Transverse colon (tissue), 4 donors: Measurements from ENCODE around the gene HOXD10. TPM values are rescaled to one million over a fixed set of nuclear protein-coding genes. Genes with fewer than 3 reads are reported as not detected.

Experiments
- DNase-seq: peaks from one replicate; pipeline ENCODE4 v3.0.0-alpha.2; 2019
- H3K27ac ChIP-seq, 4 donors: fragments of 200-600 bp; sonication (generic); 2 replicates each; pipeline ENCODE4 v1.5.1; 2016 to 2018; ENCODE audit warnings: inconsistent platforms in 4 of 4
- H3K27me3 ChIP-seq: fragments of 200-600 bp; sonication (generic); 2 replicates; pipeline ENCODE4 v1.5.1; 2017; ENCODE audit warnings: inconsistent platforms
- H3K36me3 ChIP-seq, 4 donors: fragments of 200-600 bp; sonication (generic); 2 replicates each; pipeline ENCODE4 v1.5.1; 2017 to 2019; ENCODE audit warnings: inconsistent platforms in 4 of 4
- H3K4me1 ChIP-seq, 4 donors: fragments of 200-600 bp; sonication (generic); 2 replicates each; pipeline ENCODE4 v1.5.1; 2017 to 2020; ENCODE audit warnings: inconsistent platforms in 4 of 4
- H3K4me3 ChIP-seq, 4 donors: fragments of 200-600 bp; sonication (generic); 1 replicate in 1 of 4; 2 replicates in 3 of 4; pipeline versions ENCODE4 v1.5.1 to v1.6.1; 2017 to 2019; ENCODE audit warnings: inconsistent platforms in 4 of 4
- H3K9me3 ChIP-seq, 2 donors: fragments of 200-600 bp; sonication (generic); 2 replicates each; pipeline ENCODE4 v1.5.1; 2017 to 2019; ENCODE audit warnings: inconsistent platforms in 2 of 2
- CTCF ChIP-seq, 5 experiments: fragments of 200-600 bp in 3 of 5; fragments of 450-650 bp in 2 of 5; sonication (generic) in 3 of 5; IDR thresholded peaks; 1 replicate in 2 of 5; 2 replicates in 3 of 5; pipeline ENCODE4 v1.5.1; 2016 to 2017; ENCODE audit warnings: antibody characterized with exemption in 5 of 5, inconsistent platforms in 3 of 5, mild to moderate bottlenecking in 2 of 5, moderate library complexity in 1 of 5
- EP300 ChIP-seq: sonication (generic); formaldehyde crosslinking; IDR thresholded peaks from one replicate; pipeline ENCODE4 v1.6.1; 2017; ENCODE audit warnings: antibody characterized with exemption, low read depth
- POLR2A ChIP-seq: fragments of 450-650 bp; IDR thresholded peaks from one replicate; pipeline ENCODE4 v1.6.1; 2016; ENCODE audit warnings: antibody characterized with exemption, mild to moderate bottlenecking, moderate library complexity
- POLR2AphosphoS5 ChIP-seq, 3 donors: sonication (generic); formaldehyde crosslinking; IDR thresholded peaks; one replicate each; pipeline ENCODE4 v1.6.1; 2016; ENCODE audit warnings: antibody characterized with exemption in 3 of 3
- WGBS, 2 donors: methylation state at CpG; one replicate each; pipeline ENCODE4 v1.1.5; 2018; ENCODE audit warnings: low coverage in 1 of 2; 5-methylcytosine and 5-hydroxymethylcytosine counted together
- in situ Hi-C, 4 donors: fragments of 200-750 bp; cut with MboI; loops; one replicate each; pipeline versions ENCODE4 v1.15.0 to v1.15.1; 2017; ENCODE audit warnings: low sequenced_read_pairs in 3 of 4, low pct_ligation_motif_present in 1 of 4, low pct_unique_long_range_greater_than_20kb in 1 of 4
- intact Hi-C: fragments of 100-400 bp; cut with DNase I; formaldehyde crosslinking; loops from one replicate; pipeline ENCODE4 v1.15.1; 2023; ENCODE audit warnings: low total_unique reads
- total RNA-seq, 4 donors: library from RNA; depleted of rRNA; stranded (reverse); fragments of >200 nt; gene quantifications; one replicate each; pipeline ENCODE4 v1.1.0, GENCODE V29; 2016

HOXD10 gene
- total RNA-seq, 4 donors from 2014 or later = 1.1 to 25.1 (median 7.6) TPM

DNA sequence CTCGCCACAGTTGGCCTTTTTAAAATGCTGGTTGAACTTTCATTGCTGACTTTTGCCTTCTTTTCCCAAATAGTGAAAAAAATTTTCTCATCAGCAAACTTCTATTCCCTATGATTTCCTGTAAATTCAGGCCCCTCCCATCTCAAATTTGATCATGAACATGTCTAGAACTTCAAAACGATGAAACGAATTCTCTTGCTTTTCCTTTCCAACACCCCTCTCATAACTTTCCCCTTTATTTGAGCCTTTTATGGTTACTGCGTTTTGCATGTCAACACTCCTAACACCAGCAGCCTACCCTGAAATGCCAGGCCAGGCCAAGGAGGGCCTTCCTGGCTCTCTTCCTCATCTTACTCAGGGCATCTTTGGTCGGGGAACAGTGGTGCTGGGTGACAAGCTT lies 25.7 kb upstream of the HOXD10 start:
- DNase-seq = no peak
- no peak overlapping the region for H3K4me3 ChIP-seq
- no peaks in the 10 kb centered on the region for H3K9me3 ChIP-seq
- in situ Hi-C loops = loop anchor here in 3 of 4 donors (10.0 to 25.0 kb wide), 4 partner anchors 404 to 729 kb away; no protein-coding TSS in a partner anchor
- intact Hi-C loops = no loop called here
- peaks cover 8 to 33% (median 20%) of the 10 kb centered on the region in 4 donors for H3K4me1 ChIP-seq
- peaks cover 100% of the 10 kb centered on the region for H3K27me3 ChIP-seq
- TF ChIP-seq POLR2A (no peak), CTCF (IDR thresholded peaks at IDR 0.05) (no peak), EP300 (no peak), POLR2AphosphoS5 (IDR thresholded peaks at IDR 0.05) (no peak)
- H3K27ac ChIP-seq = no peak overlapping the region
- no peaks in the 10 kb centered on the region for H3K36me3 ChIP-seq
- WGBS, 2 donors = 35 to 38% methylated on average over 4 to 5 of the region's 5 CpGs

DNA sequence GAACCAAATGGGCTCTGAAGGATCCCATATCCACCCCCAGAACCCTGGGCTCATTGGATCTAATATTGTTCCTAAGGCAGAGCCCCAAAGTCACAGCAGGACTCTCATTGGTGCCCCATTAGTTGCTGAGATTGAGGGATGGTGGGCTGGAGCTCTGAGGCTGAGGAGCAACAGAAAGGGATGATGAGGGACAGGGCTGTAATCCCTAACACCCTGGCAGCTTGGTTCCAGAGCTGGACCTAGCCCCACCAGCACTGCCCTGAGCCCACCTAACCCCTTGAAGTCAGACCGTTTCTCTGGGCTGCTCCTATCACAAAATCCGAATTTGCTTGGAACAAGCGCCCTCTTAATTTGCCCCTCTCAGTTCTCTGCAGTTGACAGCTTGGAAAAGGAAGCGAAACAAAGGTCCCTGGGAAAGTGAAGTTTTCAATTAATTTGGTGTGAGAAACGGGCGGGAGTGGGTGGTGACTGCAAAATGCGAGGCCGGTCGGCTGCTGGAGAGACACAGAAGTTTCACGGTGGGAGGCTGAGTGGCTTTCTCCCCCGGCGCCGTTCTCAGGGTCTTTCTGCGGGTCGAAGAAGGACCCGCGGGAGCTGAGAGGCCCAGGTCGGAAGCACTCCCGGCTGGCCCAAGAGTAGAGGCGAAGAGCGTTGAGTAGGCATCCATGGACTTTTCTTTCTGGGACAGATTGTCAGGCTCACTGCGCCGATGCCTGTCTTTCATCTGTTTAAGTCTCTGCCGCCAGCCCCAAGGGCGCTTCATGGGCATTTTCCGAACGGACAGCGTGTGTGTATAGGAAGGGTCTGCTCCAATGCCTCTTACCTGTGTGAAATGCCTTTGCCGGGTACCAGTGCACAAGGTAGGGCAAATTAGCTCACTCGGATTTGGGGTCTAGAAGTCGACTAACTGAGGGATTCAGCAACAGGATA lies 25.0 kb upstream of the HOXD10 start:
- TF ChIP-seq POLR2AphosphoS5 (IDR thresholded peaks at IDR 0.05) (no peak), POLR2A (no peak), CTCF (IDR thresholded peaks at IDR 0.05) (no peak), EP300 (no peak)
- no peaks in the 10 kb centered on the region for H3K9me3 ChIP-seq
- WGBS, 2 donors = 16 to 80% methylated on average over 1 to 31 of the region's 31 CpGs
- peaks cover 8 to 31% (median 19%) of the 10 kb centered on the region in 4 donors for H3K4me1 ChIP-seq
- H3K4me3 ChIP-seq = no peak overlapping the region
- in situ Hi-C loops (loop anchor here in 3 of 4 donors (10.0 to 25.0 kb wide), 4 partner anchors 404 to 729 kb away; no protein-coding TSS in a partner anchor), intact Hi-C loops (no loop called here)
- no peaks in the 10 kb centered on the region for H3K36me3 ChIP-seq
- DNase-seq = no peak
- peaks cover 100% of the 10 kb centered on the region for H3K27me3 ChIP-seq
- H3K27ac ChIP-seq = no peak overlapping the region

- no peaks in the 10 kb centered on the region for H3K9me3 ChIP-seq
- WGBS, 2 donors = 13% methylated on average over 72 of the region's 95 CpGs; no CpG with 5 or more reads in 1 of the 2 donors
- TF ChIP-seq POLR2A (no peak), POLR2AphosphoS5 (IDR thresholded peaks at IDR 0.05) (no peak), EP300 (no peak)
- no peaks in the 10 kb centered on the region for H3K36me3 ChIP-seq
- peaks cover 100% of the 10 kb centered on the region for H3K27me3 ChIP-seq
- no peak within 1 kb of the TSS for H3K27ac ChIP-seq
- in situ Hi-C loops (loop anchor here in 3 of 4 donors (10.0 to 25.0 kb wide), 4 partner anchors 405 to 730 kb away; no protein-coding TSS in a partner anchor), intact Hi-C loops (no loop called here)
- H3K4me3 ChIP-seq = peak within 1 kb of the TSS in 3 of 4 donors; percentile 9 to 52 (median 38)
- DNase-seq = no peak
- peaks cover 8 to 40% (median 28%) of the 10 kb centered on the region in 4 donors for H3K4me1 ChIP-seq
These were observed 24.1 kb upstream of the HOXD10 start, which contains the start of gene HOXD13 for GRCh38 chr2:176092270-176093144. HOXD13 (plus strand) TSS chr2:176092721; CDS start chr2:176092891, 170 bp downstream.

DNA sequence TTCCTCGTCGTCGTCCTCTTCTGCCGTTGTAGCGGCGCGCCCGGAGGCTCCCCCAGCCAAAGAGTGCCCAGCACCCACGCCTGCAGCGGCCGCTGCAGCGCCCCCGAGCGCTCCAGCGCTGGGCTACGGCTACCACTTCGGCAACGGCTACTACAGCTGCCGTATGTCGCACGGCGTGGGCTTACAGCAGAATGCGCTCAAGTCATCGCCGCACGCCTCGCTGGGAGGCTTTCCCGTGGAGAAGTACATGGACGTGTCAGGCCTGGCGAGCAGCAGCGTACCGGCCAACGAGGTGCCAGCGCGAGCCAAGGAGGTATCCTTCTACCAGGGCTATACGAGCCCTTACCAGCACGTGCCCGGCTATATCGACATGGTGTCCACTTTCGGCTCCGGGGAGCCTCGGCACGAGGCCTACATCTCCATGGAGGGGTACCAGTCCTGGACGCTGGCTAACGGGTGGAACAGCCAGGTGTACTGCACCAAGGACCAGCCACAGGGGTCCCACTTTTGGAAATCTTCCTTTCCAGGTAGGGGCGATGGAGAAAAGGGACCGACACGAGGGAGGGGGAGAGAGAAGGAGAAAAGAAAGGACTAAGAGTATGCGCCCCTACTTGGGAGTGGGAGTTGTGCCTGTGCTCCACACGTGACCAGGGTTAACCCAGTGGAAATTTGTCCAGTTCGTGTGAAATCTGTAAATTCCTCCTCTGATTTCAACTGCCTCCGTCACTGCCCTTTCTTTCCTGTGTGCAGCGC lies 23.3 kb upstream of the HOXD10 start:
- in situ Hi-C loops (loop anchor here in 3 of 4 donors (10.0 to 25.0 kb wide), 4 partner anchors 406 to 731 kb away; no protein-coding TSS in a partner anchor), intact Hi-C loops (no loop called here)
- Histone ChIP-seq H3K9me3 (no peaks in the 10 kb centered on the region), H3K4me3 (peak overlapping the region in 3 of 4 donors; percentile 9 to 52 (median 38)), H3K27me3 (peaks cover 100% of the 10 kb centered on the region), H3K4me1 (peaks cover 8 to 42% (median 30%) of the 10 kb centered on the region in 4 donors), H3K27ac (no peak overlapping the region), H3K36me3 (no peaks in the 10 kb centered on the region)
- TF ChIP-seq CTCF (IDR thresholded peaks at IDR 0.05) (no peak), POLR2A (no peak), POLR2AphosphoS5 (IDR thresholded peaks at IDR 0.05) (no peak), EP300 (no peak)
- no peak for DNase-seq
- 17 to 28% methylated on average over 4 to 22 of the region's 53 CpGs for WGBS, 2 donors
